Measurements from ENCODE around the gene LYPD6.
"Not testable (repeated sequence)": the region's sequence is repeated elsewhere in the genome, so short reads cannot be mapped to it uniquely, and the experiment has no call there.

LYPD6 gene

DNA sequence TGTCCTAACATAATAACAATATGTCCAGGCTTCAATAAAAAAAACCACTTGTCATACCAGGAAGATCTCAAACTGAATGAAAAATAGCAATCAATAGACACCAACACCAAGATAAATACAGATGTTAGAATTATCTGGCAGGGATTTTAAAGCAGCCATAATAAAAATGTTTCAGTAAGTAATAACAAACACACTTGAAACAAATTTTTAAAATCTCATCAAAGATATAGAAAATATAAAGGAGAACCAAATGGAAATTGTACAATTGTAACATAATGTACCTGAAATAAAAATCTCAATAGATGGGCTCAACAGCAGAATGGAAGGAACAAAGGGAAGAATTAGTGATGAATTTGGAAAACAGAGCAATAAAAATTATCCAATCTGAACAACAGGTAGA, 128.1 kb downstream of the LYPD6 start:
- no peak for DNase-seq

DNA sequence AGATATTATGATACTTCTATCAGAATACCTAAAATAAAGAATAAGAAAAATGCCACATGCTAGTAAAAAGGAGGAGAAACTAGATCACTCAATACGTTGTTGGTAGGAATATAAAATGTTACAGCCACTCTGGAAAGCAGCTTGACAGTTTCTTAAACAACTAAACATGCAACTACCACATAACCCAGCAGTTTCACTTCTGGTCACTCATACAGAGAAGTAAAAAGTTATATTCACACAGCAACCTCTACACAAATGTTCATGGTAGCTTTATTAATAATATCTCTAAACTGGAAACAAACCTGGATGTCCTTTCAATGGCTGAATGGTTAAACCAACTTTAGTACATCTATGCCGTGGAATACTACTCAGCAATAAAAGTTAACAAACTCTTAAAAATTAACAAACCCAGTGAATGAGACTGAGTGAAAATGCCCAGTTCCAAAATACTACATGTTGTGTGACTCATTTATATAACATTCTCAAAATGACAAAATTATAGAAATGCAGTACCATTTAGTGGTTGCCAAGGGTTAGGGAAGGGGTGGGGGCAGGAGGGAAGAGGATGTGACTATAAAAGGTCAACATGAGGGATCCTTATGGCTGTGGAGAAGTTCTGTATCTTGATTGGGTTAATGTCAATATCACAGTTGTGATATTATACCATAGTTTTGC, 133.1 kb downstream of the LYPD6 start:
- DNase-seq, result no peak

DNA sequence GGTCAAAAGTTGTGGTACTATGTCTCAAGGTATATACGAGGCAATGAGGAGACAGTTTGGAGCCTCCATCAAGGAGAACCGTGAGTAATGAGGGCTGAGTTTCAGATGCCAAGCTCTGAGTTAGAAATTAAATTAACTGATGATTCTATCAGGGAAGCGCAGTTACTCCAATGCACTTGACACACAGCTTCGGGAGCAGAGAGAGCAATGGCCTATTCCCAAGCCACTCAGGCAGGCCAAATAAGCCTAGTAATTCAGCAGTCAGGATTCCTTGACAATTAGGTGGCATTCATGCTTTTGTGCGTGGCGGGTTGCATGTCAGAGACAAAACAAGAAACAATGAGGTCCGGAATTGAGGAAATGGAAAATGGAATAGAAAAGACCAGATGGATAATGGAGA, 134.0 kb downstream of the LYPD6 start:
- DNase-seq, result no peak

DNA sequence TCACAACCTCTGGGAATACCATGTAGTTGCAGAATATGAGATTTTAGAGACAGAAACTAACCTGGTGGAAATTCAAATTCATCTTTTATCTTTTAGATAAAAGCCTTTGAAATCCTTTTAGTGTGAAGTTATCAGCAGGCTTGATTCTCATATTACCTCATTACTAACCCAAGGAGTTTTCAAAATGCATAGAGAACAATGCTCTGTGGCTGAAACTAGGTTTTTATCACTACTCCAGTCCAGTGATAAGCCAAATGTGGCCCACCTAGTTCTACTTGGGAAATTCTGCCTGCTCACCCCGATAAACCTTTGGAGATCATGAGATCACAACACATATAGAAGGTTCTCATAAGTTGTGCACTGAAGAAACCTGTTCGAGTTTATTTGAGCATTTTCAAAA, 135.5 kb downstream of the LYPD6 start:
- DNase-seq, result no peak

DNA sequence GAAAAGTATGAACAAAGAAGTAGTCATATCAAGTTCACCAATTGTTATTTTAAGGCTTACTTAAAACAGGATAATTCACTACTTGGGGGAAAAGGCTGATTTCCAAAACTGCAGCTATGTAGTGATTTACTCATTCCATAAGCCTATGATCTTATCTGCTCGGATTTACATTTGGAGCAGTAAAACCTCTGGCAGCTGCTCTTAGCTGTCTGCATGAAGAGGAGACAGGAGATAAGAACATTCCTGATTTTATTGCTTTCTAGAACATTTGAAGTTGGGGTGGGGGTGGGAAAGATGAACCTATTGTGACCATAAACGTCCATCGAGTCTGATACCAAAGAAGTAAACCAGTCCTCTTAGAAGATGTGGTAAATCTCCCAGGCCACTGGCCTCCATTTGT, 136.2 kb downstream of the LYPD6 start:
- DNase-seq, result no peak

DNA sequence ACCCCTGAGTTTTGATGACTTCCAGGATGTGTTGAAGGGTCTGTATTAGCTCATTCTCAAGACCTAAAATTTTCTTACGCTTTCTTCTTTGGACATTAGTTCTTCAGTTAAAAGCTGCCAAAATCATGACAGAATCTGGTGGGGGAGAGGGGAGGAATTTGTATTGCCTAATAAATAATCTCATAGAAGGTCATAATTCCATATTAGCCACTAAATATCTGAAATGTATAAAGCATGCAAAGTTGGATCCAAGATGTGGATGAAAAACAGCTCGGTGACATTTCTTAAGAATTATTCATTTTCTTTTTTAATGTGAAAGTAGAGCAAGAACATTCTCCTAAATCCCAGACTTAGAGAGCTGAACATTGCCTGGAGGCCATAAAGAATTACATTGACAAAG, 137.0 kb downstream of the LYPD6 start:
- no peak for DNase-seq

DNA sequence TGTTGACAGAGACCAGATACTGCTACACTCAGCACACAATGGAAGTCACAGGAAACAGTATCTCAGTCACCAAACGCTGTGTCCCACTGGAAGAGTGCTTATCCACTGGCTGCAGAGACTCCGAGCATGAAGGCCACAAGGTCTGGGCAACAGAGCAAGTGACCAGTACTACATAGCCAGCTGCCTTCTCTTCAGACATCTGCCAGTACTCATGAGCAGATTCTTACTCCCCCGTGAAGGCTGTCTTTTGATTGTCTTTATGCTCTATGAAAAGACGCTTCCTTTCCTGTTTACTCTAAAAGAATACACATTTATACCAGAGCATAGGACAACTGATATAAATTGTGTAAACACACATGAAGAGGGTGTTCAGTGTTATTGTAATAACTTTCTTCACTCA, 138.2 kb downstream of the LYPD6 start:
- DNase-seq, result no peak

DNA sequence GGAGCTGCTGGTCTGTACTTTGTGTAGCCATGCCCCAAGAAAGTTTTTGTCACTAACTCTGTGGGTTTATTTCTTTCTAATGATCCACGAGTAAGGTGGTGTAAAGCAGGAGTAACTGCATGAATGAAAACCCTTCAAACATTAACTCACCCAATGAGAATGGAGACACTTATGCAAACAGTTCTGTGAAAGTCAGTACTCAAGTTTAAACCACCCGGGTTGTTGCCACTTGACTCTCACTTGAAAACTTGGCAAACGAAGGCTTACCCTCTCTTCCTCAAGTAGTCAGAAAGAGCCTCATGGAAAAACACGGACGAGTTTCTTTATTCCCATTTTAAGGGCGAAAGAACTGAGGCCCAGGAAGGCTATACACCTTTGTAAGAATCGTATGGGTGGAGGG, 139.7 kb downstream of the LYPD6 start:
- no peak for DNase-seq

DNA sequence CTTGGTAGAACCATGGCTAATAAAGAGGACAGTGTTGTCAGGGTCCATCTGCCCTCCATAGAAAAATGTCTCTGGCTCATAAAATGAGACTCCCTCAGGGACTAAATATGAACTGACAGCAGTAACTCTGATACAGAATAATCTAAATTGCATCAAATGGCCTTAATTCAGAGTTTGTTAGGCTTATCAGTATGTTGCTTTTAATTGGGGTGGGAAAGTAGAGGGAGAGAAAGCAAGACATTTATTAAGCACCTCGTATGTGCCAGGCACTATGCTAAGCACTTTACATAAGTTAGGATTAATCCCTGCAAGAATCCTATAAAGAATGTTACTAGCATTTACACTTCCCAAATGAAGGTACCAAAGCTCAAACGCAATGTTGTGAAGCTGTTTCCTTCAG, 142.0 kb downstream of the LYPD6 start:
- DNase-seq, result no peak

DNA sequence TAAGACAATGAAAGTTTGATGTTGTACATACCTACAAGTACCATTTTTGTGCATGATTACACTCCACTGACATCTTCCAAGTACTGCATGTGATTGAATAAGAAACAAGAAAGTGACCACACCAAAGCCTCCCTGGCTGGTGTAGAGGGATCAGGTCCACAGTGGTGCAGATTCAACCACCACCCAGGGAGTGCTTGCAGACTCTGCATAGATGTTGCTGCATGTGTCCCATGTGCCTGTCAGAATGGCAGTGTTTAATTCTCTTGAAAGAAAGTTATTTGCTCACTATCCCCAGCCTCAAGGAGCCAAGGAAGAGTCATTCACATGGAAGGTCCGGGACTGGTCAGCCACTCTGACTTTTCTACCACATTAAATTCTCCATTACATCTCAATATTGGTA, 142.7 kb downstream of the LYPD6 start:
- DNase-seq, result no peak

DNA sequence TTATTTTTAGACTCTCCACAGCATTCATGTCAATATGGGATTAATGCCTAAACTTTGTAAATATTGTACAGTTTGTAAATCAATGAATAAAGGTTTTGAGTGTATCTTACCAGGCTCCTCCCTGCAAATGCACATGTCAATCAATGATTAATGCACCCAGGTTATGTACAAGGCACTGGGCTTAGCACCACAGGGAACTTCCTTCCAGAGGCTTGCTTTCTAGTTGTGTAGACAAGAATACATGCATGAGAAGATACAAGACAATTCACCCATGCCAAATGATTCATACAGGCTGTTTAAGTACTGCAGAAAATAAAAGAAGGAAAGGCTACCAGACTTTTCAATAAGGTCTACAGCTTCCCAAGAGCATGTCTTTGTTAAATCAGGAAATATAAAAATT, 143.1 kb downstream of the LYPD6 start:
- DNase-seq, result no peak

DNA sequence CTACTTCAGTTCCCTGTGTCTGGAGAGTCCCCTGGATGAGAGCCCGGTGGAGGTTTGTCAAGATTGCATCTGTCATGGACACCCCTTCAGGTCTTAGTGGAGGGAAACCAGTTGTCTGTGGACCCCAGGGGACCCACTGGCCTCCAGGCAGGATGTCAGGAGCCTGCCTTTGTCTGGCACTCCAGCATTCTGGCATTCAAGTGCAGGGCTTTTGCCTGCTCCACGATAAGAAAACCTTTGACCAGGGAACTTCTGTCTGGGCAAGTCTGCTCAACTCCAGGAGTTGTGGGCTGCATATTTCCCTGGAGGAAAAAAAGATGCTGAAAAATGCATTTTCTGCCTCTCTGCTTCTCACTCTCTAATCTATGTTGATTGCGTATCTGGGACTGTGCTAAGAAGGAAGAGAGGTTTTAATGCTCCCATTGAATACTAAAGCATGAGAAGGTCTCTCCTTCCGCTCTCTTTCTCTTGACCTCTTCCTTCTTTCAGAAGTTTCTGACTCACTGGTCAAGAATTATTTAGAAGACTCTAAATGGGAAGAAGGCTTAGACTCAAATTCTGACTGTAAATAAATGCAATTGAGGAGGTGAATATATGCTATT, 152.7 kb downstream of the LYPD6 start:
- DNase-seq, result no peak

DNA sequence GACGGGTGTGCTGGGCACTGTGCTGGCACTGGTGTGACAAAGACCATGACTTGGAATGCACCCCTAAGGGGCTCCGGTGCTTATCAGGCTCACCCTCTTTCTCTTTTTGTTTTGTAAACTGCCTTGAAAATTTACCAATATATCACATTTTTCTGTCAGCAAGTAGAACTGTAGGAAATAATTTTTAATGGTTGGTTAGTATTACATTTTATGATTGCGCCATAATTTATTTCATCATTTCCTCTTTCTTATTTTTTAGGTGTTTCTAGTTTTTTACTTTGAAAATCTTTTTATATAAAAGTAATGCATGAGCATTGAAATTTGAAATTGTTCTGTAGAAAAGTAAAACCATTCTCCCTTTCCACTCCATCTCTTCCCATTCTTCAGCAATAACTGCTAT, 156.3 kb downstream of the LYPD6 start:
- no peak for DNase-seq

DNA sequence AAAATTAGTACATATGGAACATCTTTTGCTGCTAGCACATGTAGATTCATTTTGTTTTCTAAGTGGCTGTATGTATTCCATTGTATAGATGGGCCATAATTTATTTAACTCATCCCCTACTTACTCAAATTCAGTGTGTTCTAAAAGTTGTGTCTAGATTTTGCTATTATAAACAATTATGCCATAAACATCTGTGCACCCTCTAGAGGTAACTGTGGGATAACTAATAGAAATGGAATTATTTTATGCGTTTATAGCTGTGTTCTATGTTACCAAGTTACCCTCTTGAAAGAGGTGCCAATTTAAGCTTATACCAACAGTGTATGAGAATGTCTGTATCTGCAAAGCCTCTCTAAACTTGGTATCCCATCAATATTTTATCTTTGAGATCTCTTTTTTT, 156.8 kb downstream of the LYPD6 start:
- DNase-seq, result no peak

DNA sequence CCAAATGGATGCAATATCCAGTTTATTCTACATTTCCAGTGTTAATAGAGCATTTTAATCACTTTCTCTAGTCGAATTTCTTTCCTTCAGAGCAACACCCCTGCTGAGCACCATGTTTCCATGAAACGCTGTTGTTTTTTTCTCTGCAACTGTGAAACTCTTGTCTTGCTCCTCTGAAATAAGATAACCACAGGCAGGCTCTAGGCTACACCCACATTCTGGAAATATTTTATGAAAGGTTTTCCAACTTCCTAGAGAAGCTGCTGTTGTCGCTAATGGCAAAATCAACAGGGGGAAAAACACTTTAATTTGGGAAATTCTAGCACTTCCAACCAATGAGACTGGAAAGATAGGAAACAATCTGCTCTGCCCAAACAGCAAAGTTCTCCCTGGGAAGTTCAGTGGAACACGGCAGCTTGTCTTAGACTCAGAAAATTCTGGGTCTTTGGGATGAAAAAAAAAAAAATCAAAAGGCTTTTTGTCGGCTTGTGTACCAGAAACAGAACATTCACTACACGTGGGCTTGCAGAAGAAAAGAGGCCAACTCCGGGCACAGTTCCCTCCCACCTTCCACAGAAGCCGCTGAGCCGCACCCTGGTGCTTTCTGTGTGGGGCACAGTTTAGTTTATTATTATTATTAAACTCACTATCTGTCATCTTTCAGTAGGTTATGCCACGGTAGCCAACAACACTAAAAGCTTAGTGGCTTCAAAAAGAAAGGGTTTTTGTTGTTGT, 158.5 kb downstream of the LYPD6 start:
- no peak for DNase-seq

DNA sequence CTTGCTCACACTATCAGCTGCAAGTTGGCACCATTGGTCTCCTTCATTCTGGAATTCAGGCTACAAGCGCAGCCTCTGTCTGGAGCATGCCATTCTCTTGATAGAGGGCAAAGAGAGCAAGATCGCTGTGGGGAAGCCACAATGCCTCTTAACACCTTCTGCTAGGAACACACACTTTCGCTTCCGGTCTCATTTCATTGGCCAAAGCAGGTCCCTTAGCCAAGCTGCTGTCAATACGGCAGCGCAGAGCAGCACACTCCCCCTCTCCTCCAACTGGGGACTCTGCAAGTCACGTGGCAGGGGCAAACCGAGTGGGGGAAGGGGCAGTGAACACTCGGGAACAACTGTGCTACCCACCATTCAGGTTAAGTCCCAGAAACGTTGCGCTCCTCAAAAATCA, 159.1 kb downstream of the LYPD6 start:
- no peak for DNase-seq

DNA sequence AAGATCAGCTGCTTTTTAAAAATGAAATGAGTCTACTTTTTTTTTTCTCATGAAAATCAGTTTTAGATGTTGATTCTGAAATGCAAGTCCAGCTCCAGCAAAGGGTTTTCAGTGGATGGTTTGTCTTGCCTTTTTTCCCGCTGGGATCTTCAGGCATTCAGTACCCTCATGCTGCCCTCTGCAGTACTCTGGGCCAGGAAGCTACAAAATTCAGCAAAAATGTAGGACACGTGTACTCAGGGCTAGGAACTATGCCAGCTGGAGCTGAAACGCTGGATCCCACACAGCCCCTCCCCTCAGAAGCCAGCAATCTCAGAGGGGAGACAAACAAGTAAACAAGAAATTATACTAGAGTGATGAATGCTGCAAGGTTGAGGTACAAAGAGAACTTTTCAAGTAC, 159.9 kb downstream of the LYPD6 start:
- no peak for DNase-seq

DNA sequence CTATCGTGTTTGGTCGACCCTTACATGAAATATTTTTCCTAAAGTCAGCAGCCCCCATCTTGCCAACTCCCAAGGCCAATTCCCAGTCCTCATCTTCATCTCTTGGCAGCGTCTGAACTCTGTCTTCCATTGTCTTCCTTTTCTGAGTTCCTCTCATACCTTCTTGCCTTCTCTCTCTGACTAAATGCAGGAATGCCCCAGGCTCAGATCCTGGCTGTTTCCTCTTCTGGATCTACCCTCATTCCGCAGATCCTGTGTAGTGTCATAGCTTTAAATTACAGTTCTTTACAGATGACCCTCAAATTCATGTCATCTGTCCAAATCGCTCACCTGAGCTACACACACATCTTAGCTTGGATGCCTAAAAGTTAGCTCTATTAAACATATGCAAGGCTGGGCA, 162.5 kb downstream of the LYPD6 start:
- no peak for DNase-seq

DNA sequence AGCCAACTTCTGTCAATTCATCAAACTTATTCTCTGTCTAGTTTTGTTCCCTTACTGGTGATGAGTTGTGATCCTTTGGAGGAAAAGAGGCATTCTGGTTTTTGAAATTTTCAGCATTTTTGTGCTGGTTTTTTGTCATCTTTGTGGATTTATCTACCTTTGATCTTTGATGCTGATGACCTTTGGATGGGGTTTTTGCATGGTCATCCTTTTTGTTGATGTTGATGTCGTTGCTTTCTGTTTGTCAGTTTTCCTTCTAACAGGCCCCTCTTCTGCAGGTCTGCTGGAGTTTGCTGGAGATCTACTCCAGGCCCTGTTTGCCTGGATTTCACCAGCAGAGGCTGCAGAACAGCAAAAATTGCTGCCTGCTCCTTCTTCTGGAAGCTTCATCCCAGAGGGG, 168.8 kb downstream of the LYPD6 start:
- DNase-seq, result not testable (repeated sequence)

DNA sequence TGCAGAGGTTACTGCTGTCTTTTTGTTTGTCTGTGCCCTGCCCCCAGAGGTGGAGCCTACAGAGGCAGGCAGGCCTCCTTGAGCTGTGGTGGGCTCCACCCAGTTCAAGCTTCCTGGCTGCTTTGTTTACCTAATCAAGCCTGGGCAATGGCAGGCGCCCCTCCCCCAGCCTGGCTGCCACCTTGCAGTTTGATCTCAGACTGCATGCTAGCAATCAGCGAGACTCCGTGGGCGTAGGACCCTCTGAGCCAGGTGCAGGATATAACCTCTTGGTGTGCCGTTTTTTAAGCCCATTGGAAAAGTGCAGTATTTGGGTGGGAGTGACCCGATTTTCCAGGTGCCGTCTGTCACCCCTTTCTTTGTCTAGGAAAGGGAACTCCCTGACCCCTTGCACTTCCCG, 176.4 kb downstream of the LYPD6 start:
- not testable (repeated sequence) for DNase-seq

DNA sequence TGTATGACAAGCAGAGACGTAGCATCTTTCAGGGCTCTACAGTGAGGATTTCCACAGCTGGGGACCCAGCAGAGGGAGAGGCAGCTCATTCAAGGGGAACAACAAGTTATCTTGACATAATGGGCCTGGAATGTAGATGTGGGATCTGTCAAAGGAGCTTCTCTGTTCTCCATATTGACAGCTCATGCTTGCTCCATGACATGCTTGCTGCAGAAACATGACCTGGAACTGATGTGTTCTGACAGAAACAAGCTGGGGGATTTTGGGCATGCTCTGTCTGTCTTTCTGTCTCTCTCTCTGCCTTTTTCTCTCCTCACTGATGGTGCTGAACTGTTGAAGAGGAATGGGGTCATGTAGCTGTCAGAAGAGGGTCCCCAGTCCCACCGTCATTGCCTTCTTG, 177.6 kb downstream of the LYPD6 start:
- DNase-seq, result no peak

DNA sequence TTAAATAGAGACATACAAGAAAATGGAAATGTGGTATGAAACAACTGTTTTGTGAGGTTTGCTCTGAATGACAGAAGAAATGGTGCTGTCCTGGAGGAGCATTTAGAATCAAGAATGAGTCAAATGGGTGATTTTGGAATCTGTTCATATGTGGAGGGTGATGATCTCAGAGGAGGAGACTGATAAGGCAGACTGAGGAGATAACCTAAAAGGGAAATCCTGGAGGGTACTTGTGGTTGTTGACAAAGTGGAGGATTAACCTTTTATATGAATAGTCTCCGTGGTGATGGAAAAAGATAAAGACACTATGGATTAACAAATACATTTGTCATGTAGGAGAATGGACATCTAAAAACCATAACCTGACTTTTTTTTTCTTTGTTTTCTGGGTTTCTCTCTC, 183.1 kb downstream of the LYPD6 start:
- DNase-seq, result no peak

Data from CD4-positive, alpha-beta T cell treated with Interleukin-6 for 4 hours (primary cell).